ENCODE measurements around the gene ELL2.
"Not testable (repeated sequence)": the region's sequence is repeated elsewhere in the genome, so short reads cannot be mapped to it uniquely, and the experiment has no call there.

The ELL2 gene

DNA sequence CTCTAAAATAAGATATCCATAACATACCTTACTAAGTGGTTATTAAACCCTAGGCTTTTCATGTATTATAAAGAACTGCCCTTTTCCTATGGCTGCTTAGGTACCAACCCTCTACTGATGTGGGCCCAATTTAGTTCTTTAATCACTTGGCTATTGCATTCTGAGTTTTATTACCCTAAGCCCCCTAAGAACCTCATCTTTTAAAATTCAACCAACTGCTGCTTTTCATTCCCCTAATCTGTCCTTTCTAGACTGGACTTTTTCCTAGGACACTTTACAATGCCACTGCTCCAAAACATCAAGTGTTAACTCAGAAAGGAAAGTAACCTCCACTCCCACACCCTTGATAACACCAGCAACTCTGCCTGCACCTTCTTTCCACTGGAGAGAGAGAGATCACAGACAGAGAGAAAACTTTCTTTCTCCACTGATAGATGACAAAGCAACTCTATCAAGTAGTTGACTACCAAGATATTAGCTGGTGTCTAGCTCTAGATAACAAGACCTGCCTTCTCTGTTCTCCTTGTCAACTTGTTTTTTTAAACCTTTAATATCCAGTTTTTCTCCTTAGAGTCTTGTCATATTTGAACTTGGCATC, 27.3 kb downstream of the ELL2 start:
- Histone ChIP-seq H3K4me3 (no peak overlapping the region), H3K36me3 (peaks cover 0 to 63% (median 14%) of the 10 kb centered on the region in 11 experiments; a peak in 13 of 22 replicates), H3K27ac (no peak overlapping the region), H3K4me2 (no peak overlapping the region), H4K20me1 (peaks cover 0 to 100% (median 24%) of the 10 kb centered on the region in 11 experiments; a peak in 15 of 22 replicates), H3K9me3 (replicated peaks in 1 of 11) (peaks cover 0 to 4% (median 0%) of the 10 kb centered on the region in 11 experiments; a peak in 2 of 22 replicates), H3K27me3 (no peaks in the 10 kb centered on the region), H3K4me1 (peaks cover 17 to 23% (median 18%) of the 10 kb centered on the region in 10 experiments), H3K9ac (no peak overlapping the region)
- TF ChIP-seq Cebpa-rat (IDR thresholded peaks at IDR 0.05), result no peak

DNA sequence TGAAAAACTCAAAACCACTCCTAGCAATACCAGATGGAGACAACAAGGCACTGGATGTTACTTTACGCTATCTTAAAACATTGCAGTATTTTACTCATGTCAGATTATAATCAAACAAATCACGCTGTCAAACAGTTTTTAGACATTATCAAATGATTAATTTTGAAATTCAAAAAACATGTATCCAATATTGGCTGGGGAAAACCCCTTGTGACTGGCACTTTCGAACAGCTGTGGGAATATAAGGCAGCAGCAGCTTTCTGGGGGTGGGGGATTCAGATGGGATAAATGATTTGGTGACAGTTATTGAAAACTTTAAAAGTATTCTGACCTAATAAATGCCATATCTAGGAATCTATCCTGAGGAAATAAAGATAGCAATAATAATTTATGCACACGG, 28.7 kb downstream of the ELL2 start:
- Histone ChIP-seq H3K9me3 (replicated peaks in 1 of 11) (peaks cover 0 to 10% (median 0%) of the 10 kb centered on the region in 11 experiments; a peak in 3 of 22 replicates), H3K27ac (no peak overlapping the region), H3K4me3 (no peak overlapping the region), H3K9ac (no peak overlapping the region), H4K20me1 (peaks cover 0 to 100% (median 18%) of the 10 kb centered on the region in 11 experiments; a peak in 14 of 22 replicates), H3K27me3 (no peaks in the 10 kb centered on the region), H3K4me1 (peaks cover 23 to 37% (median 28%) of the 10 kb centered on the region in 10 experiments), H3K4me2 (no peak overlapping the region), H3K36me3 (peaks cover 0 to 50% (median 17%) of the 10 kb centered on the region in 11 experiments; a peak in 13 of 22 replicates)
- no peak for TF ChIP-seq Cebpa-rat (IDR thresholded peaks at IDR 0.05)

DNA sequence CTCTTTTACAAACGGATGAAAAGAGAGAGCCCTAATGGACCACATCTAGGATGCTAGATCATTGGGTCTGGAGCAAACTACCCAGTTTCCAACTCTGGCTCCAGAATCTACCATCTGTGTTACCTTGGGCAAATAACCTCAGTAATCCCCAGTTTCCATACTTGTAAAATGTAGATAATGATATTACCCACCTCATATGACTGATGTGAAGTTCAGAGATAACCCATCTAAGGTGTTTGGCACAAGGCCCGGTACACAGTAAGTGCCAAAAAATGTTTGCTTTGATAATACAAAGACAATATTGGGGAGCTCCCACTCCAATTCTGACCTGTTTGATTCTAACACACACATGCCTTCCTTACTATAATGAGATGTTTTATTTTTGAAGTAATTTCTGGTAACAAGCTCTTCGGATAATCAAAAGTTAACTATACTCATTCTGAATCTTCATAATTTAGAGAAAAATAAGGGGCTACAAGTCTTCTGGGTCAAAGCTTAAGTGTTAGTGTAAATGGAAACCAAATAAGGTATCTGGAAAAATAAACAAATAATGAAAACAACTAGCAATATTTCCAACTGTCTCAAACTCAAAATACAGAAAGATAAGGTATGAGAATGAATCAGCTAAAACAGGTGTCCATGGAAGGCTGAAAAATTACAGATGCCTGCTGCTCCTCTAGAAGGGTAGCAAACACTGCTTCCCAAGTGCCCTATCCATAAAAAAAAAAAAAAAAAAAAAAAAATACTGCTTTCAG, 30.4 kb downstream of the ELL2 start:
- Histone ChIP-seq H3K27ac (no peak overlapping the region), H3K27me3 (no peaks in the 10 kb centered on the region), H3K9ac (no peak overlapping the region), H3K4me3 (no peak overlapping the region), H3K4me1 (peaks cover 23 to 42% (median 31%) of the 10 kb centered on the region in 10 experiments), H3K4me2 (peak overlapping the region; percentile 40 to 61 (median 56); a peak in 20 of 22 replicates), H3K9me3 (replicated peaks in 1 of 11) (peaks cover 0 to 10% (median 0%) of the 10 kb centered on the region in 11 experiments; a peak in 3 of 22 replicates), H3K36me3 (peaks cover 0 to 35% (median 9%) of the 10 kb centered on the region in 11 experiments; a peak in 12 of 22 replicates), H4K20me1 (peaks cover 0 to 96% (median 8%) of the 10 kb centered on the region in 11 experiments; a peak in 12 of 22 replicates)
- TF ChIP-seq Cebpa-rat (IDR thresholded peaks at IDR 0.05), result no peak

DNA sequence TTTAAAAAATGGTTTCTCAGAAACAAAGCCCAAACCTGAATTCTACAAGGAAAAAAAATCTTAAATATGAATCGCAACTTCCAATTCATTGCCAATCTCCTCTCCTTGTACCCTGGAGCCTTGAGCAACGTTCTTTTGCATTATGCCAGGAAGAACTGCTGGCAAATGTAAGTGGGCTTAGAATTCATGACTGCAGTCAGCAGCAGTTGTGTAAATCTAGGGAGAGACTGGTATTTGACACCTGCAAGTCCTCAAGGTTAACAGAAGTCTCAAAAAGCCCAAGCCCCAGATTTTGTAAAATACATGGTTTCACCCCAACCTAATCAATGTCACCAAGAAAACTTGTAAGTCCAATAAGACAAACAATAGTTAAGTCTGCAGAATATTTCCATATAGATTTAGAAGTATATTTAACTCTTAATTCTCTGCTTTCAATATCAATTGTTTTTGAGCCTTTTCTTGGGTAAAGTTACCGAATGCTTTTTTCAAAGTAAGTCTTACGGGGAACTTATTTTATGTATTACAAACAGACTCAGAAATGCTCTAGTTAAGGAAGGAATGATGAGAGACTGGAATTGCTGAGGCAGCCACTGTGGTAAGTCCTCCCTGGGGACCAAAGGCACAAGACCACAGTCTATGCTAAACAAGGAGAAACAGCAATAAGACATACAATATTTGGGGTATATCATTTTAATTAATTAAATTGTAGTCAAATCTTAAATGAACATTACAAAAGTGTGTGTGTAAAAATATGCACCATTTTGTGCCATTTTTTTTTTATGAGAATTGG, 31.3 kb downstream of the ELL2 start:
- Histone ChIP-seq H3K9ac (no peak overlapping the region), H3K4me3 (no peak overlapping the region), H3K9me3 (replicated peaks in 1 of 11) (peaks cover 0 to 10% (median 0%) of the 10 kb centered on the region in 11 experiments; a peak in 3 of 22 replicates), H3K27me3 (no peaks in the 10 kb centered on the region), H3K4me1 (peaks cover 23 to 51% (median 39%) of the 10 kb centered on the region in 10 experiments), H3K4me2 (peak overlapping the region; percentile 40 to 61 (median 56)), H4K20me1 (peaks cover 0 to 96% (median 7%) of the 10 kb centered on the region in 11 experiments; a peak in 12 of 22 replicates), H3K27ac (no peak overlapping the region), H3K36me3 (peaks cover 0 to 25% (median 4%) of the 10 kb centered on the region in 11 experiments; a peak in 8 of 22 replicates)
- TF ChIP-seq Cebpa-rat (IDR thresholded peaks at IDR 0.05), result no peak

DNA sequence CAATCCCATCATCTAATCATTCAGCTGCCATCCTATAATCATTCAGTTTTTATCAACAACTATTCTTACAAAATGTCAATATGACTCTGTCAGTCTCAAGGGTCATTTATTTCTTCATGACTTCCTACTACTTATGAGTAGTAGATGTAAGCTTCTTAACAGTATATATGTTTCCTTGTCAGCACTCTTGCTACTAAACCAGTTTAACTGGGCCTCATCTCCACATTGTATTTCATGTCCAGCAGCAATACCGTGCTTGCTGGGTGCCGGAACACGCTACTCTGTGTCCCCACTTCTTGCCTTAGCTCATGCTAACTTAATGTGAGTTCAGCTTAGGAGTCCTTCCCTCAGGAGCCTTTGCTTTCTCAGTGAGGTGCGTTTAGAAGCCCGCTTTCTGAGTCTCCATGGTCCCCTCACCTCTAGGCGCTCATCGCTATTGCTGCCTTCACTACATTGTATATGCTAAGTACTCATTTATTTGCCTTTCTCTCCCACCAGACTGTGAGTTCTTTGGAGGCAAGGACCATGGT, 32.9 kb downstream of the ELL2 start:
- H4K20me1 ChIP-seq, result peaks cover 0 to 96% (median 2%) of the 10 kb centered on the region in 11 experiments; a peak in 10 of 22 replicates
- H3K27me3 ChIP-seq, result no peaks in the 10 kb centered on the region
- H3K36me3 ChIP-seq, result peaks cover 0 to 25% (median 4%) of the 10 kb centered on the region in 11 experiments; a peak in 8 of 22 replicates
- peaks cover 35 to 67% (median 53%) of the 10 kb centered on the region in 10 experiments for H3K4me1 ChIP-seq
- no peak overlapping the region for H3K9ac ChIP-seq
- no peak overlapping the region for H3K4me3 ChIP-seq
- TF ChIP-seq Cebpa-rat (IDR thresholded peaks at IDR 0.05), result no peak
- H3K9me3 ChIP-seq (replicated peaks in 1 of 11), result peaks cover 0 to 10% (median 0%) of the 10 kb centered on the region in 11 experiments; a peak in 3 of 22 replicates
- H3K27ac ChIP-seq, result 0 out of 22 replicates have a peak overlapping the region, but pooled peaks of 1 of the 11 experiments have one; percentile 48
- peak overlapping the region in 10 of 11 experiments; percentile 12 to 61 (median 49); a peak in 11 of 22 replicates for H3K4me2 ChIP-seq

DNA sequence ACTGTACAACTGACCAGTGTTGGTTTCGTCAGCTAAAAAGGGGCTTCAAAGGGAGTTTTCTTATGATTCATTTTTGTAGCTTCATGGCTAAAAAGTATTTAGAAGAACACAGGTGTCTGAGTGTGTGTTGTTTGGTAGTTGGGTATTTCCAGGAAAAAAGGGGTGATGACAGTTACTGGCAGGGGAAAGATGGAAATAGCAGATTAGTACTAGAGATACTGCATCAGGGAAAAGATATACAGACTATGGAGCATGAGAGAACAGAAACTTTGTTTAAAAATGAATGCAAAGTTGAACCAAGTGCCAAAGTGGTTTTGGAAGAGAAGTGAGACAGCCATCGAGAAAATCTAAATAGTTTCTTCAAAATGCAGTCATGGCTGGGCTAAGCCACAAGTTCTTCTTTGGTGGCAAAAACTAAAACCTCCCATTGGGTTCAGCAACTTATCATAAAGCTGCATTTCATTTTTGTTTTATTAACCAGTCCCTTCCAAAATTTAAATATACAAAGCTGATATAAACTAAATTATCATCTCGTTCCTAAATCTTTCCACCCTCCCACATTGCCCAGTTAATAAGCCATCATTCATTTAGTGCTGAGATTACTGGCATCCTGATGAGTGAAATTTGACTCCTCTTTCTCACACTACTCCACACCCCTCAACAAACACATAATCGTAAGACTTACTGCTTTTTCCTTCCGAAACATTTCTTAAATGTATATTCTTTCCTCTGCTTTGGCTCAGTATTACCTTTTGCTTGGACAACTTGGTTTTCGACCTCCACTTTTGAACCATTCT, 33.5 kb downstream of the ELL2 start:
- Histone ChIP-seq H3K27me3 (no peaks in the 10 kb centered on the region), H3K4me3 (no peak overlapping the region), H3K9me3 (replicated peaks in 1 of 11) (peaks cover 0 to 10% (median 0%) of the 10 kb centered on the region in 11 experiments; a peak in 3 of 22 replicates), H3K27ac (peak overlapping the region in 3 of 11 experiments; percentile 20 to 48 (median 21); a peak in 4 of 22 replicates), H3K4me1 (peaks cover 36 to 73% (median 60%) of the 10 kb centered on the region in 10 experiments), H3K36me3 (peaks cover 0 to 25% (median 4%) of the 10 kb centered on the region in 11 experiments; a peak in 9 of 22 replicates), H4K20me1 (peaks cover 0 to 96% (median under 1%) of the 10 kb centered on the region in 11 experiments; a peak in 9 of 22 replicates), H3K9ac (no peak overlapping the region), H3K4me2 (peak overlapping the region in 5 of 11 experiments; percentile 3 to 46 (median 35); a peak in 8 of 22 replicates)
- no peak for TF ChIP-seq Cebpa-rat (IDR thresholded peaks at IDR 0.05)

DNA sequence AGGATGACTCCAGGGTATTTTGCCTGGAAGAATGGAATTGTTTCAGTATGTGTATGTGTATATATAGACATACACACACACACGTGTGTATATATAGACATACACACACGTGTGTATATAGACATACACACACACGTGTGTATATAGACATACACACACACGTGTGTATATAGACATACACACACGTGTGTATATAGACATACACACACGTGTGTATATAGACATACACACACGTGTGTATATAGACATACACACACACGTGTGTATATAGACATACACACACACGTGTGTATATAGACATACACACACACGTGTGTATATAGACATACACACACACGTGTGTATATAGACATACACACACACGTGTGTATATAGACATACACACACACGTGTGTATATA, 34.4 kb downstream of the ELL2 start:
- H3K4me3 ChIP-seq, H3K27ac ChIP-seq, H3K4me2 ChIP-seq, H3K27me3 ChIP-seq, H3K9ac ChIP-seq: not testable (repeated sequence)
- peaks cover 0 to 10% (median 0%) of the 10 kb centered on the region in 11 experiments; a peak in 3 of 22 replicates for H3K9me3 ChIP-seq (replicated peaks in 1 of 11)
- peaks cover 0 to 96% (median 0%) of the 10 kb centered on the region in 11 experiments; a peak in 8 of 22 replicates for H4K20me1 ChIP-seq
- H3K4me1 ChIP-seq, result peaks cover 36 to 76% (median 63%) of the 10 kb centered on the region in 10 experiments
- peaks cover 0 to 24% (median 7%) of the 10 kb centered on the region in 11 experiments; a peak in 10 of 22 replicates for H3K36me3 ChIP-seq
